Measurements from ENCODE around the gene MELTF. TPM values are rescaled to one million over a fixed set of nuclear protein-coding genes. Genes with fewer than 3 reads are reported as not detected.

The MELTF gene
- total RNA-seq, 2 donors from 2014 or later, result 15.7 to 31.2 TPM

DNA sequence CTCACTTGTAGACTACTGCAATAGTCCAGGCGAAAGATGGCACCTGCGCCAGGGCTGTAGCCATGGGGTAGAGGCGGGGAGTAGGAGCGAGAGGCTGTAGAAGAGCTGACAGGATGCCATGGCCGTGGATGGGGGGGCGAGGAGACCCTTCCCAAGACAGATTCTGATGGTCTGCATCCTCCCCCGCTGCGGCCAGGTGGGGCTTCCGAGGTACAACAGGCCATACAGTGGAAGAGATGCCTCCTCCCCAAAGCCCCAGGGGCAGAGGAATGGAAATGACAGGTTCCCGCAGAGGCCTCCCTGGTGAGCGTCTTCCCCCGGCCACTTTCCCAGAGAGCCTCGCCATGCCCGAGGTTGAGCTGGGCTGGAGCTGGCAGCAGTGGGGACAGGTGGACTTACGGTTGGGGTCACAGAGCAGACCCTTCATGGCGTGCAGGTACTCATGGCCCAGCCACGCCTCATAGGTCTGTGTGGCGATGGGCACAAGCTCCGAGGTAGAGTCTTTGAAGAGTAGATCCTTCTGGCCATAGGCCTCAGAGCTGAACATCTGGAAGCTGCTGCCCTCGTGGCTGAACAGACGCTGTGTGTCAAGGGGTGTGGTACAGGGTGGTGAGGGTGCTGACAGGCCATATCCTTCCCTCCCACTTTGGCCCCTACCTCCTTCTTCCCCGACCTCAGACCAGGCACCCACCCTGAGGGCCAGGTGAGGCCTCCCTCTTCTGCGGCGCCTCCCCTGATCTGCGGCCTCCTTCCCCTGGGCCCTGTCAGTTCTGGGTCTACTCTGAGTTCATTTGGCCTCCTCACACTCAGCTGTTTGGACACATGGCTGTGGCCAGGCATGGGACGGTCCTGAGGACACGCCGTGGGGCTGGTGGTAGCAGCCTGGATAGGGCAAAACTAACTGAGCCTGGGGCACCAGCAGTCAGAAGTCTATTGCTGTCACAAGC is 13.6 kb downstream of the MELTF start:
- Histone ChIP-seq H3K9me3 (no peaks in the 10 kb centered on the region), H3K9ac (ENCODE audit: low read depth in 2 of 2, low read length in 2 of 2) (no peak overlapping the region), H3K4me3 (no peak overlapping the region), H3K36me3 (no peaks in the 10 kb centered on the region), H3K4me1 (no peaks in the 10 kb centered on the region), H3K27ac (no peak overlapping the region), H3K27me3 (no peaks in the 10 kb centered on the region)
- no peak for DNase-seq
- intact Hi-C loops (cut with DNase I), result no loop called here
- no peak for TF ChIP-seq CTCF (IDR thresholded peaks at IDR 0.05)

GRCh38 chr3:197014942-197015575 is 14.6 kb downstream of the MELTF start:
- no peak for DNase-seq
- intact Hi-C loops (cut with DNase I), result no loop called here
- Histone ChIP-seq H3K4me1 (no peaks in the 10 kb centered on the region), H3K27me3 (no peaks in the 10 kb centered on the region), H3K27ac (no peak overlapping the region), H3K36me3 (no peaks in the 10 kb centered on the region), H3K9ac (ENCODE audit: low read depth in 2 of 2, low read length in 2 of 2) (no peak overlapping the region), H3K4me3 (no peak overlapping the region), H3K9me3 (no peaks in the 10 kb centered on the region)
- no peak for TF ChIP-seq CTCF (IDR thresholded peaks at IDR 0.05)

- Histone ChIP-seq H3K9ac (ENCODE audit: low read depth in 2 of 2, low read length in 2 of 2) (no peak overlapping the region), H3K9me3 (no peaks in the 10 kb centered on the region), H3K27me3 (no peaks in the 10 kb centered on the region), H3K27ac (no peak overlapping the region), H3K4me3 (no peak overlapping the region), H3K36me3 (no peaks in the 10 kb centered on the region), H3K4me1 (no peaks in the 10 kb centered on the region)
- DNase-seq, result no peak
- intact Hi-C loops (cut with DNase I), result no loop called here
- no peak for TF ChIP-seq CTCF (IDR thresholded peaks at IDR 0.05)
Observed at GRCh38 chr3:197014024-197014423, 15.6 kb downstream of the MELTF start.

DNA sequence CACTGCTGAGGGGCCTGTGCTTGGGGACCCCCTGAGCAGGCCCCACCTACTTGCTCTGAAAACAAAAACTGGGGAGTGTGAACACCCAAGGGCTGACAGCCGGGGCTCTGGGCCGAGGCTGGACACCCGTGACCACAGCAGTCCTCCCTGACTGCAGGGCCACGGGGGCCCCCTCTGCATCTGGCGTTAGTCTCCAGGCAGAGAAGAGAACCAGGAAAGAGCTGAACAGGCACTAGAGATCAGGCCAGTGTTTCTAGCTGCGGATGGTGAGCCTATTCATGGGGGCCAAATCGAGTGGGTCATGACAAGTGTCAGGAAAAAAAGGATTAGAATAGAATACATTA is 17.1 kb downstream of the MELTF start:
- DNase-seq, result no peak
- H3K9ac ChIP-seq (ENCODE audit: low read depth in 2 of 2, low read length in 2 of 2), result no peak overlapping the region
- H3K4me1 ChIP-seq, result no peaks in the 10 kb centered on the region
- H3K36me3 ChIP-seq, result no peaks in the 10 kb centered on the region
- no peaks in the 10 kb centered on the region for H3K9me3 ChIP-seq
- H3K27me3 ChIP-seq, result no peaks in the 10 kb centered on the region
- intact Hi-C loops (cut with DNase I), result no loop called here
- no peak overlapping the region for H3K27ac ChIP-seq
- H3K4me3 ChIP-seq, result no peak overlapping the region
- TF ChIP-seq CTCF (IDR thresholded peaks at IDR 0.05), result no peak

DNA sequence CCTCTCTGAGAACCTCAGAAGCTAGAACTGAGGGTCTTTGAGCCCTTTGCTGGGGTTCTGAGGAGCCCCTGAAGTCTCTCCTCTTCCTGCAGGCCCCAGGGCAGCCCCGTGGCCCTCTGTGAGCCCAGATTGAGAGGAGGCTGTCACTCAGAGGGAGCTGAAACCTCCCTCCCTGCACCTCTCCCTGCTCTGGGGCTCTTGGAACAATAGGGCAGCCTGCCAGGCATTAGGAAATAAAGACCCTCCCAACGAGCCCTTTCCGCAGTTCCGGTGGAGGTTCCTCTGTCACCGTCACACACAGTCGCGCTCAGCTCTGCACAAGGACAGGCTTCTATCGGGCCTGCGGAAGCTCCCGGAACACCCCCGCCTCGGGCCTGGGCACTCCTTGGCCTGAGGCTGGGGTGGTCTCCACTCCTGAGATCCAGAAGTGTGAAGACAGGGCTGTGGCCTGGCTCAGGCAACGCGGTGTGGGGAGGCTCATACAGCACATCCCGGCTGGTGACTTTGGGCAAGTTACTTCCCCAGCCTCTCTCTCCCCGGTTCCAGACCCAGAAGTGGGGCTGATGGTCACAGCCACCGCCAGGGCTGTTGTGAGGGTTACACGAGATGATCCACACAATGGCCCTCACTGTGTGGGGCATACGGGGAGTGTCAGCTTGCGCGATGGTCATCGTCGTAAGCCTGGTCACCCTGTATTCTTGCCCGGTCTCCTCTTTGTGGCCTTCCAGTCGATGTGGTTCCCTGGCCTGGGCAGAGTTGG is 17.7 kb downstream of the MELTF start:
- H3K9ac ChIP-seq (ENCODE audit: low read depth in 2 of 2, low read length in 2 of 2), result no peak overlapping the region
- no peak for TF ChIP-seq CTCF (IDR thresholded peaks at IDR 0.05)
- H3K27ac ChIP-seq, result no peak overlapping the region
- no peaks in the 10 kb centered on the region for H3K36me3 ChIP-seq
- no peak for DNase-seq
- no peaks in the 10 kb centered on the region for H3K27me3 ChIP-seq
- intact Hi-C loops (cut with DNase I), result no loop called here
- no peaks in the 10 kb centered on the region for H3K9me3 ChIP-seq
- H3K4me3 ChIP-seq, result no peak overlapping the region
- H3K4me1 ChIP-seq, result no peaks in the 10 kb centered on the region

Measured in colonic mucosa (tissue), 4 donors.